HG02759 (cell line): ENCODE measurements around the gene RNF148.

Experiments
- ATAC-seq: cut with Tn5 transposase; IDR thresholded peaks from one replicate; pipeline ENCODE4 v1.9.1; 2021; ENCODE audit warnings: mild to moderate bottlenecking, moderate library complexity; ENCODE audit not compliant: unreplicated experiment

The RNF148 gene, protein sequence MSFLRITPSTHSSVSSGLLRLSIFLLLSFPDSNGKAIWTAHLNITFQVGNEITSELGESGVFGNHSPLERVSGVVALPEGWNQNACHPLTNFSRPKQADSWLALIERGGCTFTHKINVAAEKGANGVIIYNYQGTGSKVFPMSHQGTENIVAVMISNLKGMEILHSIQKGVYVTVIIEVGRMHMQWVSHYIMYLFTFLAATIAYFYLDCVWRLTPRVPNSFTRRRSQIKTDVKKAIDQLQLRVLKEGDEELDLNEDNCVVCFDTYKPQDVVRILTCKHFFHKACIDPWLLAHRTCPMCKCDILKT

DNA sequence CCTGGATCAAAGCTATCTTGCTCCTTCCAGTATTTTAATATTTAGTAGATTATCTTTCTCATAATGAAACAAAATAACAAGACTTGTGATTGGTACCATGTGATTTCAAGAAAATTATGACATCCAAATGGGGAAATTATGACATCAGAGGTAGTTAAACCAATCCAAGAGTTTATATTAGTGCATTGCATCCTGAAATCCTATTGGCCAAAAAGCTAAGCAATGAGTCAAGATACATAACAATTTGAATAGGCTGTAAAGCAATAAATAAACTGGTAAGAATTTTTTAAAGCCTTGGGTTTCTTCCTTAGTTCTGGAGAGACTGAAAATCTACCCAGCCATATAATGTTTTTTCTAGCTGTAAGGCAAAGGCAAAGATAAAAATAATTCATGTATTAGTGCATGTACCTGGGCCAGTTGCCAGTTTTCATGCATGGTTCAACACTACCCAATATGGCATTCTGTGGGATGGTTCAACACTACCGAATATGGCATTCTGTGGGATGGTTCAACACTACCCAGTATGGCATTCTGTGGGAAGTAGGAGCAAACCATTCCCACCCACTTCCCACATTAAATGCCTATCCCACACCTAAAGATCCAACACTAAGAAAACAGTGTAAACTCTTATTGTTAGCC lies at the start of gene RNF148:
Gene RNF148 (minus strand): TSS at position 51 of the 639 bp plus-strand sequence. CDS start 172 bp downstream, outside the sequence.
- ATAC-seq: no peak

DNA sequence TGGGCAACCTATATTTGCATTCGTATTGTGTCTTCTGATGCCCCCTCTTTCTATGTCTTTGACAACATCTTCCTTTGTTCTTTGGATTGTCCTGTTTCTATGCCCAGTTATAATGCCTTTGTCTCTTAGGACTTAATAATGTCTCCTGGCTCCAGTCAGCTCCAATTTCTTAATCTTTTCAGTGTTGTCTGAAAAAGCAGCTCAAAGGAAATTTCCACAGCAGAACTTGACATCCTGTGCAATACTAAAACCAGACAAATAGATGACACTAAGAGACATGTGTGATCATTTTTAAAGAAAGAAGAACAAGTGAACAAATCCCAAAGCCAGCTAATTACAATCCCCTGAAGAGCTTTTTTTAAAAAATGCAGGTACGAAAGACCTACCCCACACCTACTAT lies 47.7 kb upstream of the RNF148 start:
- no peak for ATAC-seq

DNA sequence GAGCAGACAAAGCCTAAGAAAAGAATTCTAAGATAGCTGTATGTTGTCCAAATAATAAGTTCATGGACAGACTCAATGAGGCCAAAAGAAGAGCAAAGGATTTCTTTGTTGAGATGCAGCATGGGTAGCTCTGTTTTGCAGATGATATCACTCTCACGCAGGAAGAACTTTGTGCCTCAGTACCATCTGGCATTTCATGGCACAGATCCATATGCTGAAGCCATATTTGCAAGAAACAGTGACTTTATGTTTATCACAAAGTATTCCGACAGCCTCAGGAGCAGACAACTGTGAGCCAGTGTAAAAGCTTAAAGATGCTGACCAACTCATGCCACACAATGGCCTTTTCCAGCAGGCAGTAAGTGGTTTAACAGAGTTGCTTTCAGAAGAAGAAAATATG lies 45.5 kb upstream of the RNF148 start:
- ATAC-seq: no peak

DNA sequence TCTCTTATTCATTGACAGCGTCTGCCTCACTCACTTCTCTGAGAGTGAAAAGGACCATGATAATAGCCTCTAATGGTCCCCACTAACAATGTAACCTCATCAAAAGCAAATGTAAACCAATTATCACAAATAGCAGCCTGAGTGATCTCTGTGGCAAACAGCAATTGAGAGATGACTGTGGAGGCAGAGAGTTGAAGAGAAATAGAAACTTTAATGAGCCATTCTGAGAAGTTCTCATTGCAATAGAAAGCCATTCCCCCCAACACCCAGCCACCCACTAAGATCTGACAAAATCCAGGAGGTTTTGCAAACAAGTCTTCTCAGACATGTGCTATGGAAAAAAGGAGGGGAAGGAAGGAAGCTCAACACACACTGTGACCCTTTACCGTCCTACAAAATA lies 44.2 kb upstream of the RNF148 start:
- no peak for ATAC-seq

DNA sequence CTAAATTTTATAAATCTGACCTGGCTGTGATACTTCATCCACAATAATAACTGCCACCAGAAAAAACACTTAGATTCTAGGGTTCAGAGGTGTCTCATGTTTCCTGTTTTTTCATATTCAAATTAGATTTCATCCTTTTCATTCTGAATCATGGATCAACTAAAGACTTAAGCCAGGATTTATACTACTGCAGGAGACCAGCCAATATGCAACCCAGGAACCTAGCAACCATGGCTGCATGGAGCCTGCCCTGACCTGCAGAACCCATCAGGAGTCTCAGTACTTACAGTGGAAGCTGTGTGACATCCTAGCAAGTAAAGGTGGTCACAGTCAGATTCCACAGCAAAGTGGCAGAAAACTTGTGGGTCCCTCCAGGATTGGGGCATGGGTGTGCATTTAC lies 40.5 kb upstream of the RNF148 start:
- ATAC-seq: no peak

DNA sequence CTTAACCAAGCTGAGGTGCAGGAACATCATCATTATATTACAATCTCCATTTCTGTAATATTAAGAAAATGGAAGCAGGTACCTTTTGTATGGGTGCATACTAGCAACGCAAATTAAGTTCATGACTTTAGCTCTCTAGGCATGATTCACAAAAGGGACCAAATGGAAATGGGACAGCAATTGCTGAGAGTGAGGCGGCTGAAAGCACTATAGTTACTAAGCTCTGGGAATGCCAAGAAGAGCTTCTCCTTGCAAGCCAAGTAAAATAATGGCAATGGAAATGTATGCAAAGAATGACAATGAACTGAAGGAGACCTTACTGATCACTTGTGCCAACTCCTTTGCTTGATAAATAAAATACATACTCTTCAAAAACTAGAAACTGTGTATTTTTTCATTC lies 36.2 kb upstream of the RNF148 start:
- ATAC-seq: no peak

DNA sequence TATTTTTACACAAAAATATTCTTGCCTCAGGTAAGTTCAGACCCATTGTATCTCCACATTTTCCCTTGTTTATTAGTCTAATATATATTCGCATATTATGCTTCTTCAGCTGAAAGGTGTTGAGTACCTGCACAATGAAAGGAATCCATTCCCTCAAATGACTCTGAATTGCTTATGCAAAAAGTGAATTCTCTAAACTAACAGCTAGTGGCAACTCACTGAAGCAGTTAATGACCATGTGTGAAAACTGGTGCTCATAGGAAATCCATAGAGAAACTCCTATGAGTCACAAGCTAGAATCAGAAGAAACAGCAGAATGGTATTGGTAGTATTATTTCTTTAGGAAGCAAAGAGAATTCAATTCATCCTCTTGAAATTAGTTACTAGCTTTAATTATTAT lies 33.5 kb upstream of the RNF148 start:
- no peak for ATAC-seq

DNA sequence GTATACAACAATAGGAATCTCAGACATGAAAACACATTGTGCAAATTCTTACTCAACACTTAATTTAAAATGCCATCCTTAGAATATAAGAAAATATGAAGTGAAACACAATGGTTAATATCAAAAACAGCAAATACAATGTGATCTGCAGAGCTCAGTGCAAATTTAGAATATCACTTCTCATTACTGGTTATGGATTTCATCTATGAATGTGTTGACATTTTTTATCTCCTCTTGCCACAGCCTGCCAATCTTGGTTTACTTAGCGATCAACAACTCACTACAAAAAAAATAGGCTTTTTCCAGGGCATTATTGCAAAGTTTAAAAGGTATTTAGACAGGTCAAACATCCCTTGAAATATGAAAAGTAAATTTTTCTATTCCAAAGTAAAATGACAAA lies 25.0 kb upstream of the RNF148 start:
- no peak for ATAC-seq

DNA sequence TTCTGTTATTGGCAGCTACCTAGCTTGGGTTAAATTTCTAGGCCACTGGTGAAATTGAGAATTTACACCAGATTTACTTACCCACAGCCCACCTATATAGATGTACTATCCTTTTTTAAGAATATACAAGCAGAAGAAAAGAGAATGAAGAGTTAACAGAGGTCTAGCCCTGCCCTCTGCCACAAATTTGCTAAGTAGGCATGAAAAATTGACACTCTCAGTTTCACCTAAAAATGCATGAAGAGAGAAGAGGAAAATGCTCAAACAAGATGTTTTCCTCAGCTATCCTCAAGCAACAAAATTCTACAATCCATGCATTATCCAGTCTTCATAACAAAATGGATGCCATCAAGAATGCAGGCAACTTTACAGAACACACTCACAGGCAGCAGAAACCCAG lies 24.6 kb upstream of the RNF148 start:
- no peak for ATAC-seq

DNA sequence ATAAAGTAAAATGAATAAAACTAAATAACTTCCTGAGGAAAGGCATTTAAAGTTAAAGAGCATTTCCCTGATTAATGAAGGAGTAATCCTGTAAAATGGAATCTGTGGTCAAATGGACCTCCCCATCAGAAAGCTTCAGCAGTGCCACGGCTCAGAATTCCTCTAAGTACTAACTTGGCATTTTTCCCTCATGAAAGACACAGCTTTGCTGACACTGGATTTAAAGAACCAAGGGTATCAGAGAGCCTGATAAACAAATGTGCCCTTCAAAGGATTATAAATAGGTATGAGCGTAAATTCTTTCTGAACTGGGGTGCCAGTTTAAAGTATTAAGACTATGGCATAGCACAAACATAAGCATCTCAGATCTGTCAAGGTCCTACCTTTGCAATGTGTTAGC lies 24.2 kb upstream of the RNF148 start:
- no peak for ATAC-seq

DNA sequence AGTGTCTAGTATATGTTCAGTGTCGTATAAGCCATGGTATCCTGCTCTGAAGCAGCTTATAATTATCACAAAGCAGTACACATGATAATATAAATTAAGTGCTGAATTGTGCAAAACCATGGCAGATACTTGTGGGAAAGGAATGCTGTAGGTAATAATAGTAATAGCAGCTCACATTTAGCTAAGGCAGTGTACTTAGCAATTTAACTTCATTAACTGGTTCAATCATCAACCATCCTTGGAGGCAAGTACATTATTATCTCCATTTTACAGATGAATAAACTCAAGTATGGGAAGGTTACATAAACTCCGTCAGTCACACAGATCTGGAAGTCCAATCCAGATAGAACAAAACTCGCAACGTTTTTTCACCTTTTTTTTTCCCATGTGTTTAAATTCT lies 21.6 kb upstream of the RNF148 start:
- ATAC-seq: no peak

DNA sequence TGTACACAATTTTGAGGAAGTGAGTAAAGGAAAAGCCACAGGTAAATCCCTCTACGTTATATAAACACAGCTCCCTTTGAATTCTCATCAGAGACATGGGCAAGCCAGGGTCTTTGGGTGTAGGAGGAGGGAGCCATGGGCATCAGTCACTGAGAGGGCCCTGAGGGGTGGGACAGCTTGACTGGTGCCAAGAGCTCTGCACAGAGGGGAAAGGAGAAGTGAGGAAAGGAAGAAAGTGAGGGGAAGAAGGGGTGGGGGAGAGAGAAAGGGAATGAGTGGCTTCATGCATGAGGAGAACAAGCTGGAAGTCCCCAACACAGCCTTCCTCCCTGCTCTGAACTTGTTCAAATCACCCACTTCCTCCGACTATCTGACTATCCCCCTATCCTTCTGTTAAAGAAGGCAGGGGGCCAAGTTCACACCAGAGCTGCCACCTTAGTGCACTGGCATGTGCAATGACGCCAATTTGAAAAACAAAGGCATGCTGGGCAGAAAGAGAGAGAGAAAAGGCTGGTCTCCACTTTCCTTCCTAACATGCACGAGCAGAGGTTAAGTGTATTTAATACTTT lies 16.4 kb upstream of the RNF148 start:
- no peak for ATAC-seq

DNA sequence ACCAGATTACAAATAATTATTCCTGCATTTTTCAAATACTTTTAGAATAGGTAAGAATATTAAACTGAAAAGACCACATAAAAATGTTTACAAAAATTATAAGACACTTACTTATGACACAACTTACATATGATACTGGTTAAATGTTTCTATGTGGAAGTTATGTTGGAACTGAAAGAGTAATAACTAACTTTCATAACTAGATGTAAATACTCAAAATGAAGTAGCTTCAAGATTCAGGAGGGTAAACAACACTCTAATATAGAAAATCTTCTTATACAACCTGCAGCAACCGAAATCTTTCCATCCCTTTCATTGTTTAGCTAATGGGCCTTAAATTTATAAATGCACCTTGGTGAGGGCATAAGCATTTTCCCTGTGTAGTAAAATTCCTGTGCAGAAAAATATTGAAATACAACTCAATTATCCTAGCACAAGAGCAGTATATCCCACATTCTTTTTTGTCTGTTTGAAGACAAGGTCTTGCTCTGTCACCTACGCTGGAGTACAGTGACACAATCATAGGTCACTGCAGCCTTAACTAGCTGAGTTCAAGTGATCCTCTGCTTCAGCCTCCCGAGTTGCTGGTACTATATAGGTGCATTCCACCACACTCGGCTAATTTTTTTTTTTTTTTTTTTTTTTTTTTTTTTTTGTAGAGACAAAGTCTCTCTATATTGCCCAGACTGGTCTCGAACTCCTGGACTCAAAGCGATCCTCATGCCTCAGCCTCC lies 14.8 kb upstream of the RNF148 start:
- no peak for ATAC-seq

DNA sequence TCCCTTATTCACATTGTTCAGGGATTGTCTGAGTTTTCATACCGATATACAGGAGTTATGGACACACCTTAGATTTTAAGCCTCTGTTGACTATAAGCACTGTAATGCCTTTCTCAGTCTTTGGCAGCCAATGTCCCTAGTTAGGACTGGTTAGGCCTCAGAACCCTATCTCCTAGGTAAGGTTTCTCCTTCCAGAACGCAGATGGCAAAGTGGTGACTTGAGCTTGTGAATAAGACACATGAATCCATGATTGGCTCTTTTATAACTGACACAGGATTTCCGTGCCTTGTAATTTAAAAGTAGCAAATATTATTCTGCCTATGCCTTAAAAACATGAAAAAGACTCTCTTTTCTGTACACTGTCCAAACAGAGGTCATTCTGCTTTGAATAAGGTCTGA lies 12.5 kb upstream of the RNF148 start:
- no peak for ATAC-seq

DNA sequence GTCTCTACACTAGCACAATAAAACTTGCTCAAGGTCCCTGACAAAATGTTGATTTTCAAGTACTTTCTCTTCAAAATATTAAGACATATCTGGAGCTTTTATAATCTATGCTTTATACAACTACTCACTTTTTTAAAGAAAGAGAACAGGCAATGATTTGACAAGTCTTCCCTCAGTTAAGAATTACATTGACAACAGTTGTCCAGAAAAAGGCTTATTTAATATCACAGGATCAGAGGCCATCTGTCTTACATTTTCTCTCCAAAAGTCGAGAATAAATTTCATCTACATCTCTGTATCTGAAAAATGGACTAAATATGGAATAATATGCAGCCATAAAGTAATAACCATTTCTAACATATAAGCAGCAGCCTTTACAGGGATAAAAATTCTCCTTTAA lies 8.2 kb upstream of the RNF148 start:
- no peak for ATAC-seq

DNA sequence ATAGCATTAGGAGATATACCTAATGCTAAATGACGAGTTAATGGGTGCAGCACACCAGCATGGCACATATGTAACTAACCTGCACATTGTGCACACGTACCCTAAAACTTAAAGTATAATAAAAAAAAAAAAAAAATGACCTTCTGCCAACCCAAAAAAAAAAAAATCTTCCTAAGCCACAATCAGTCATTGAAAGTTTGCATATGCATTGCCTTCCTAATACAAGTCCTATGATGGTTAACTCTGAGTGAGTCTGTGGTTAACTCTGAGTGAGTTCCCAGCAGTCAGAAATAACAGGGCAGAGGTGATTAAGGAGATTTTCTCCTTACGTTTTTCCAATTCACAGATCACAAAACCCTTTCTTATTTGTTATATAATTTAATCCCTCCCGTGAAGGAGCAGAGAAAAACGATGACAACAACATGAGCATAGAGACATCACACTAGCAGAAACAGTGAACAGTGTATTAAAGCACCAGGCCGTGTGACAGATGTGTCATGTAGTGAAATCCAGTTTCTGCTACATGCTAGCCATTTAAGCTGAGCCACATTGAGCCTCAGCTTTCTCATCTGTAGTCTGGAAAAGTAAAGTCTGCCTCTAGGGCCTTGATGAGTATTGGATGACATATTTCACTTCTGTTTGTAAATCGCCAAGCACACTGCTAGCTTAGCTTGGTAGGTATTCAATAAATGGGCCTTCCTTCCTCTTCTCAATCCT lies 7.4 kb upstream of the RNF148 start:
- no peak for ATAC-seq

DNA sequence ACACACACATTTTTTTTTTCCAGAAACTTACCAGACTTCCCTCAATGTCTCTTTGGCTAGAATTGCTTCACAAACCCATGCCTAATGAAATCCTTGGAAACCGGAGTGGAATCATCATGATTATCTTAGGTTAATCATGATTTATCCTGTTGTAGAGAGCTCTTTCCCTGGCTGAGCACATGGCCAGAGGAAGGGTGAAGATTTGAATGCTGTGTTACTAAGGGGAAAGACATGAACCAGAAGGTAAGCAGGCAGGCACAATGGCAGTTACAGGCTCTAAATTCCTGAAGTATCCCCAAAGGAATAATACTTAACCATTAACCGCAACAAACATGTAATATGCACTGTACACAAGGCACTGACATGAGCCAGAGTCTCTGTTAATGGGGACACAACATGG lies 4.1 kb upstream of the RNF148 start:
- no peak for ATAC-seq

DNA sequence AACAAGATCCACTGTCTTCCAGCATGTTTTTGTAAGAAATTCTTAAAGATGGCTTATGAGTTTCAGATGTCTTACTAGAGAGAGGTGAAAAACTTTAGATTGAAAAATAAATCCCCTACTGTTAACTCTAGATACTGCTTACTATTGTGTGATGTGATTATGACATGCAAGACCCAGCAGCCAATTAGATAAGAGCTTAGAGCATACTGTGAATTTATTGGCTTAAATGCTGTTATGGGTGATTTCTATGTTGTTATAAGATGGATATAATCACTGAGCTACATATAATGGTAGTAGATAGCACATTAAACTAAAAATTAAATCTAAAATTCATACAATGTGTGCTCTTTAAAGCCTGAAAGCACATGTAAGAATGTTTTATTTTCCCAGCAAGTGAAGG lies 3.7 kb downstream of the RNF148 start, which contains the start of gene RNF133:
Gene RNF133 (minus strand): TSS at position 101 of the 400 bp plus-strand sequence. CDS start 199 bp downstream, outside the sequence.
- ATAC-seq: no peak

DNA sequence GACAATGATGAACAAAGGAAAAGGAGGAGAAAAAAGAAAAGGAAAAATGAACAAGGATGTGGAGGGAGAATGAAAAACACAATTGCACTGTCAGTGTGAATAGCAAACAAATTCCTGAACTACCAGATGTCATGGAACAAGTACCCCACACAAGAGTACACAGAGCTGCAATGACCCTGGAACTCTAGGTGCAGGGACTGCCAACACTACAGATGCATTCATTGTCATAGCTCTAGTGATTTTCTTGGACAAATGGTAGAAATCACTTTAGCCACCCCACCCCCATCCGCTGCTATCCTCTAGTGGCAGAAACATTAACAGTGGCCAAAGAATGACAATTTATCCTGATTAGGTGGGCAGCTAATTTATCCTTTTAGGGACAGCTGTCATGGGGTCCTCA lies 6.9 kb downstream of the RNF148 start:
- no peak for ATAC-seq

DNA sequence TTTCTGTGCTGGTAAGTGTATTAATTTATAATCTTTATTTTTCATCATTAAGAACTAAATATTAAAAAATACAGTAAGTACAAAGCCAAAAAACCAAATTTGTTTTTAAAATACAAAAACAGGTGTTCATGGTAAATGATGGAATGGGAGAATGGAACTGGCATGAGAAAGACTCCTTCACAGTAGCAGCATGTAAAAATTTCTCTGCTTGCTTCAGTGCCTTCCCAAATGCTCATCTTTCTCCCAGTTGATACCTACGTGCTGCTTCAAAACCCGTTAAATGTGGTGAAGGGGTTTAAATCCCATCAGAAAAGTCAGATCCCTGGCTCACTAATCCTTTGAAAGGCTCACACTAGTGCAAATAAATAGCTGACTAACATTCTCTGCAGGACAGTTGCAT lies 8.0 kb downstream of the RNF148 start:
- ATAC-seq: no peak

DNA sequence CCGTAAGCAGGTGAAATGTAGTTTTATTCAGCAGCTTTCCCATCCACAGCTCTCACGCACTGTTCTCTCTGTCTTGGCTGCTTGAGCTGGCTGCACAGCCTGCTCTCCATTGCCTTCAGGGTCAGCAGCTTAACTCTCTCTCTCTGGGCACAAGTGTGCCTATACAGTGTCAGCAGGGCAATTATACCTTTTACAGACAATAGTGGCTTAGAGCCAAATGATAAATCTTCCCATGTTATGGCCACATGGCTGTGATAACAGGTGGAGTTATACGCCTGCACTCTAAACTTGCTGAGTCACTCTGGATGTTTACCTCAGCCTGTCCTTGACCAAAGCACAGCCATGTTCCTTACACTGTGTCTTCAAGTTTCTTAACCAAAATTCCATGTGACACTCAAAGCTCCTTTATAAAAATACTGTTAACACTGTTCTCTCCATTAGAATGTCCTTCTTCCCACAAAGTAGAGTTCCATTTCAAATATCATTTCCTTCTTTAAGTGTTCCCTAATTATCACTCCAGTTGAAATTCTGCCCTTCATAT lies 9.9 kb downstream of the RNF148 start:
- ATAC-seq: no peak
